IPS-20b (cell line): ENCODE data around the gene P2RX4.
"Not testable (repeated sequence)": the region's sequence is repeated elsewhere in the genome, so short reads cannot be mapped to it uniquely, and the experiment has no call there.

Source experiments
- H3K27ac ChIP-seq: one replicate; pipeline ENCODE4 v1.5.1; 2013; ENCODE audit warnings: low read length
- H3K27me3 ChIP-seq: 2 replicates; pipeline ENCODE4 v1.6.1; 2013; ENCODE audit warnings: mild to moderate bottlenecking, low read length, inconsistent platforms; ENCODE audit not compliant: insufficient read depth
- H3K36me3 ChIP-seq: 2 replicates; pipeline ENCODE4 v1.6.1; 2013; ENCODE audit warnings: low read depth, mild to moderate bottlenecking, inconsistent platforms, low read length, moderate library complexity; ENCODE audit not compliant: insufficient read depth
- H3K4me1 ChIP-seq: 2 replicates; pipeline ENCODE4 v1.6.1; 2013; ENCODE audit warnings: mild to moderate bottlenecking, control low read depth, inconsistent platforms, low read length, moderate library complexity; ENCODE audit not compliant: insufficient read depth
- H3K4me3 ChIP-seq: 2 replicates; pipeline ENCODE4 v1.5.1; 2013; ENCODE audit warnings: mild to moderate bottlenecking, low read length, inconsistent platforms
- H3K9ac ChIP-seq: 2 replicates; pipeline ENCODE4 v1.6.1; 2013; ENCODE audit warnings: low read depth, mild to moderate bottlenecking, inconsistent platforms, low read length, moderate library complexity
- H3K9me3 ChIP-seq: 2 replicates; pipeline ENCODE4 v1.6.1; 2013; ENCODE audit warnings: mild to moderate bottlenecking, low read depth, low read length, inconsistent platforms; ENCODE audit not compliant: insufficient read depth

Gene P2RX4, protein sequence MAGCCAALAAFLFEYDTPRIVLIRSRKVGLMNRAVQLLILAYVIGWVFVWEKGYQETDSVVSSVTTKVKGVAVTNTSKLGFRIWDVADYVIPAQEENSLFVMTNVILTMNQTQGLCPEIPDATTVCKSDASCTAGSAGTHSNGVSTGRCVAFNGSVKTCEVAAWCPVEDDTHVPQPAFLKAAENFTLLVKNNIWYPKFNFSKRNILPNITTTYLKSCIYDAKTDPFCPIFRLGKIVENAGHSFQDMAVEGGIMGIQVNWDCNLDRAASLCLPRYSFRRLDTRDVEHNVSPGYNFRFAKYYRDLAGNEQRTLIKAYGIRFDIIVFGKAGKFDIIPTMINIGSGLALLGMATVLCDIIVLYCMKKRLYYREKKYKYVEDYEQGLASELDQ

DNA sequence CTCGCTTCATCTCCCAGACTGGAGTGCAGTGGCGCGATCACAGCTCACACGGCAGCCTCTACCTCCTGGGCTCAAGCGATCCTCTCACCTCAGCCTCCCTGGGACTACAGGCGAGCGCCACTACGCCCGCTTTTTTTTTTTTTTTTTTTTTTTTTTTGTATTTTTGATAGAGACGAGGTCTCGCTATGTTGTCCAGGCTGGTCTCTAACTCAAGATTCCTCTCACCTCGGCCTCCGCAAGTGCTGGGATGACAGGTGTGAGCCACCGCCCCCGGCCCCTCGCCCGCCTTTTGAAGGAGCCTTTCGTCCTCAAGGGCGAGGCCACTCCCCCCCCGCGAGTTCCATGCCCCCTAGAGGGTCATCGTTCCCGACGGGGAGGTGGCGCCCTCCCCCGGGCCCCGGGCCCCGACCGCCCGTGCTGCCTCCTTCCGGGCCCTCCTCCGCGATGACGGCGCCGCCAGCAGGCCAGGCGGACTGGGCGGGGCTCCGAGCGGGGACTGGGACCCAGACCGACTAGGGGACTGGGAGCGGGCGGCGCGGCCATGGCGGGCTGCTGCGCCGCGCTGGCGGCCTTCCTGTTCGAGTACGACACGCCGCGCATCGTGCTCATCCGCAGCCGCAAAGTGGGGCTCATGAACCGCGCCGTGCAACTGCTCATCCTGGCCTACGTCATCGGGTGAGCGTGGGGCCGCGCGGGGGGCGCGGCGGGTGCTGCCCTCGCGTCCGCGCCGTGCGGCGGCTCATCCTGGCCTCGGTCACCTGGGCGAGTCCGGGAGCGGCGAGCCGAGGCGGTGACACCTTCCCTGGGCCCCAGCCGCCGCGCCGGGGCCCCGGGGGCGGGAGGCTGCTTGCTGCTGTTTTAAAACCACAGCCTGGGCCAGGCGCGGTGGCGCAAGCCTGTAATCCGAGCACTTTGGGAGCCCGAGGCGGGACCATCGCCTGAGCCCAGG is at the start of gene P2RX4:
P2RX4 (plus strand) TSS at position 506 of the 949 bp plus-strand sequence; CDS start at position 542, 36 bp downstream.
- Histone ChIP-seq H3K27ac (no peak within 1 kb of the TSS), H3K9ac (peak within 1 kb of the TSS; percentile 81), H3K4me3 (peak within 1 kb of the TSS; percentile 78), H3K27me3 (peaks cover 18% of the 10 kb centered on the region), H3K4me1 (no peaks in the 10 kb centered on the region), H3K9me3 (no peaks in the 10 kb centered on the region), H3K36me3 (no peaks in the 10 kb centered on the region)

DNA sequence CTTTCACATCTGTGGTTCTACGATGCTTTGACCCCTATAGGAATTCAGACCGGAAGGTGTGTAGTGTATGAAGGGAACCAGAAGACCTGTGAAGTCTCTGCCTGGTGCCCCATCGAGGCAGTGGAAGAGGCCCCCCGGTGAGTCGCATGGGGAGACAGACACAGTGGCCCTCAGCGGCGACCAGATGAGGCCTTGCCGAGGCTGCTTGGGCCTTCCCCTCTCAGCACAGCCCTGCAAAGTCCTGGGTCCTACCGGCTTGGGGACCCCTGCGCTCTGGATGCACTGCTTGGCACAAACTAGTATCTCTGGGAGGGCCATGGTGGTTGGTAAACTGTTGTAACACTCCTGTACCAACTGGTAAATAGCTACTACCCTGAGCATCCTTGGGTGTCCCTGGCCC is 47.5 kb upstream of the P2RX4 start:
- Histone ChIP-seq H3K9ac (no peak overlapping the region), H3K36me3 (no peaks in the 10 kb centered on the region), H3K9me3 (0 out of 2 replicates have a peak, but pooled peaks cover 4% of the 10 kb centered on the region), H3K4me1 (no peaks in the 10 kb centered on the region), H3K4me3 (no peak overlapping the region), H3K27ac (no peak overlapping the region), H3K27me3 (no peaks in the 10 kb centered on the region)

DNA sequence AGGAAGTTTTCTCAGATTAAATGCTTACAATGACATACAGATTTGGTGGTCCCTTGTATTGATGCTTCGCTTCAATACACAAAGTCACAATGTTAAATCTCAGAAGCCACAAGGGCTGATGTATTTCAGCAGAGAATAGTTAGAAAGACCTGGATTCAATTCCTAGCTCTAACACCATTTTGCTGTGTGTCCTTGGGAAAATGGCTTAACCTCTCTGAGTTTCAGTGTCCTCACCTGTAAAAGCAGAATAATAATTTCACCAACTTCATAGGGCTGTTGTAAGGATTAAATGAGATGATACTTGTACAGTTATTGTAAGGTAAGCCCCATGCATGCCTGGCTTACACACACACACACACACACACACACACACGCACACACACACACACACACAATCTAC is 46.9 kb upstream of the P2RX4 start:
- Histone ChIP-seq H3K36me3 (no peaks in the 10 kb centered on the region), H3K4me1 (no peaks in the 10 kb centered on the region), H3K9me3 (0 out of 2 replicates have a peak, but pooled peaks cover 4% of the 10 kb centered on the region), H3K27ac (no peak overlapping the region), H3K9ac (no peak overlapping the region), H3K27me3 (no peaks in the 10 kb centered on the region), H3K4me3 (no peak overlapping the region)

DNA sequence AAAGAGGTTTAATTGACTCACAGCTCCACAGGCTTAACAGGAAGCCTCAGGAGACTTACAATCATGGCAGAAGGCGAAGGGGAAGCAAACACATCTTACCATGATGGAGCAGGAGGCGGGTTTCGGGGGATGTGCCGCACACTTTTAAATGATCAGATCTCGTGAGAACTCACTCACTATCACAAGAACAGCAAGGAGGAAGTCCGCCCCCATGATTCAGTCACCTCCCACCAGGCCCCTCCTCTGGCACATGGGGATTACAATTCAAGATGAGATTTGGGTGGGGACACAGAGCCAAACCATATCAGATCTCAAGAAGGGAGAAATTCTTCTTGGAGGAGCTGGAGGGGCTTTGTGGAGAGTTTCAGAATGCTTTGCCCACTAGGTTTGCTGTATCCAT is 45.1 kb upstream of the P2RX4 start:
- H3K9me3 ChIP-seq, H3K36me3 ChIP-seq, H3K4me1 ChIP-seq, H3K4me3 ChIP-seq, H3K27me3 ChIP-seq, H3K27ac ChIP-seq, H3K9ac ChIP-seq: not testable (repeated sequence)

DNA sequence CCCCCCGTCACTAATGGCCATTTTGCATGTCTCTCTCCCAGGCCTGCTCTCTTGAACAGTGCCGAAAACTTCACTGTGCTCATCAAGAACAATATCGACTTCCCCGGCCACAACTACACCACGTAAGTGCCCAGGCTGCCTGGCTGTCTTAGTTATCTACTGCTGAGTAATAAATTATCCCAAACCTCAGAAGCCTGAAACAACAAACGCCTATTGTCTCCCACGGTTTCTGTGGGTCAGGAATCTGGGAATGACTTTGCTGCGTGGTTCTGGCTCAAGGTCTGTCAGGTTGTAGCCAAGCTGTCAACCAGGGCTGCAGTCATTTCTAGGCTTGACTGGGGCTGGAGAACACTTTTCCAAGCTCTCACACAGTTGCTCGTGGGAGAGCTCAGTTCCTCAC is 44.6 kb upstream of the P2RX4 start:
- H3K9ac ChIP-seq, result no peak overlapping the region
- no peaks in the 10 kb centered on the region for H3K9me3 ChIP-seq
- H3K36me3 ChIP-seq, result no peaks in the 10 kb centered on the region
- no peaks in the 10 kb centered on the region for H3K4me1 ChIP-seq
- H3K4me3 ChIP-seq, result no peak overlapping the region
- no peak overlapping the region for H3K27ac ChIP-seq
- H3K27me3 ChIP-seq, result no peaks in the 10 kb centered on the region

DNA sequence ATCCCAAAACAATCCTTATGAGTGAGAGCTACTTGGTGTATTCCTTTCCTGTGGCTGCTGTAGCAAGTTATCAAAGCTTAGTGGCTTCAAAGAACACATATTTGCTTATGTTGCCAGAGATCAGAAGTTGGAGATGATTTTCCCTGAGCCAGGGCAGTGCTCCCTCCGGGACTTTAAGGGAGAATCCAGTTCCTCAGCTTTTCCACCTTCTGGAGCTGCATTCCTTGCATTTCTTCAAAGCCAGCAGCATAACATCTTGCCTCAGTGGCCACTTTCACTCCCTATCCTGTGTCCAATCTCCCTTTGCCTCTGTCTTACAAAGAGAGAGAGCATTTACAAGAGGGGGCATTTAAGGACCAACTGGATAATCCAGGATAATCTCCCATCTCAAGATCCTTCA is 43.6 kb upstream of the P2RX4 start:
- H3K36me3 ChIP-seq, result no peaks in the 10 kb centered on the region
- H3K9ac ChIP-seq, result no peak overlapping the region
- no peaks in the 10 kb centered on the region for H3K4me1 ChIP-seq

DNA sequence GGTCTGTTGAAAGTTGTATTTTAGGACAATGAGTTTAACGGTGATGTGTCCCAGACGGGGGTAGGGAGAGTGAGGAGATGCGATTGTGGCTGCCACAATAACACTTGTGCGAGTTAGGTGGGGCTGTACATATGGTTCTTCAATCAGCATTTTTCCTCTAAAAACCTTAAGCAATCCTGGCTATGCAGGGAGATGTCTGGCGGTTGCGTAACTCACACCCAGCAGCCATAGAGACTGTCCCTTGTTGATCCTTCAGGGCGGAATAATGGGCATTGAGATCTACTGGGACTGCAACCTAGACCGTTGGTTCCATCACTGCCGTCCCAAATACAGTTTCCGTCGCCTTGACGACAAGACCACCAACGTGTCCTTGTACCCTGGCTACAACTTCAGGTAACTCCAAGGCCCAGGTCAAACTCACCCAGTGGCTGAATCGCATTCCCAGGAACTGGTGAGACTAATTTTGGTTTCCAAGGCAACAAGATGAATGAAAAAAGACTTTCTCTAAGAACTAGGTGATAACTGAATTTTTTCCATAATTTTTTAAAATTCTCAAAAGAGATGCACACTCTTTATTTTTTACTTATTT is 42.6 kb upstream of the P2RX4 start:
- Histone ChIP-seq H3K4me1 (no peaks in the 10 kb centered on the region), H3K4me3 (no peak overlapping the region), H3K27ac (no peak overlapping the region), H3K27me3 (no peaks in the 10 kb centered on the region), H3K9ac (no peak overlapping the region), H3K36me3 (no peaks in the 10 kb centered on the region), H3K9me3 (no peaks in the 10 kb centered on the region)

More for the DNA sequence above, 43.6 kb upstream of the P2RX4 start:
- no peak overlapping the region for H3K4me3 ChIP-seq
- H3K27ac ChIP-seq, result no peak overlapping the region
- H3K27me3 ChIP-seq, result no peaks in the 10 kb centered on the region
- H3K9me3 ChIP-seq, result no peaks in the 10 kb centered on the region

DNA sequence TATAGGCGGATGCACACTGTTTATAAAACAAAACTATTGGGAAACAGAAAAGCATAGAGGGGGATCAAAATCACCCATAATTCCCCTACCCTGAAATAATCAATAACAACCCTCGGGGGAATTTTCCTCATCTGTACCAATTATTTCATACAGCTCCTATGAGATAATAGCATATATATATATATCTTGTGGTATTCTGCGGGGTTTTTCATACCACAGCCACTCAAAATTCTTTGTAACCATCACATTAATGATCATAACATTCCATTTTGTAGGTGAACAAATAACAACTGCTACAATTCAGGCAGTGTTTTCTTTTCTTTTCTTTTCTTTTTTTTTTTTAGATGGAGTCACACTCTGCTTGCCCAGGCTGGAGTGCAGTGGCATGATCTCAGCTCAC is 42.0 kb upstream of the P2RX4 start:
- no peak overlapping the region for H3K9ac ChIP-seq
- no peak overlapping the region for H3K27ac ChIP-seq
- H3K36me3 ChIP-seq, result no peaks in the 10 kb centered on the region
- no peak overlapping the region for H3K4me3 ChIP-seq
- no peaks in the 10 kb centered on the region for H3K9me3 ChIP-seq
- no peaks in the 10 kb centered on the region for H3K4me1 ChIP-seq
- H3K27me3 ChIP-seq, result no peaks in the 10 kb centered on the region

DNA sequence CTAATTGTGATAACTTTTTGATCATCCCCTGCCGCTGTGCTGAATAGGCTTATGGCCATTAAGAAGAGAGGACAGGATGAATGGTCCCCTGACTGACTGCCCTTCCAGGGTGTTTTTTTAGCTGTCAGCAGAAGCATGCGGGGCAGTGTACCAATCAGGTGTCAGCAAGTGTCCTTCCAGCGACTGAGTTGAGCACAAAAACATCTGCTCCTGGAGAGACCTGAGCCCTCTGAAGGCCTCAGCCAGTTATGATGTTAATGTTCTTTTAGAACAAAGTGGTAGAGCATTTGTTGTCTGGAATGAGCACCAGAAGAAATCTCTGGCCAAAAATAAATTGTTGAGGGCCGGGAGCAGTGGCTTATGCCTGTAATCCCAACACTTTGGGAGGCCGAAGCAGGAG is 39.8 kb upstream of the P2RX4 start:
- Histone ChIP-seq H3K27me3 (no peaks in the 10 kb centered on the region), H3K4me3 (no peak overlapping the region), H3K36me3 (no peaks in the 10 kb centered on the region), H3K9me3 (no peaks in the 10 kb centered on the region), H3K4me1 (no peaks in the 10 kb centered on the region), H3K9ac (no peak overlapping the region), H3K27ac (no peak overlapping the region)

DNA sequence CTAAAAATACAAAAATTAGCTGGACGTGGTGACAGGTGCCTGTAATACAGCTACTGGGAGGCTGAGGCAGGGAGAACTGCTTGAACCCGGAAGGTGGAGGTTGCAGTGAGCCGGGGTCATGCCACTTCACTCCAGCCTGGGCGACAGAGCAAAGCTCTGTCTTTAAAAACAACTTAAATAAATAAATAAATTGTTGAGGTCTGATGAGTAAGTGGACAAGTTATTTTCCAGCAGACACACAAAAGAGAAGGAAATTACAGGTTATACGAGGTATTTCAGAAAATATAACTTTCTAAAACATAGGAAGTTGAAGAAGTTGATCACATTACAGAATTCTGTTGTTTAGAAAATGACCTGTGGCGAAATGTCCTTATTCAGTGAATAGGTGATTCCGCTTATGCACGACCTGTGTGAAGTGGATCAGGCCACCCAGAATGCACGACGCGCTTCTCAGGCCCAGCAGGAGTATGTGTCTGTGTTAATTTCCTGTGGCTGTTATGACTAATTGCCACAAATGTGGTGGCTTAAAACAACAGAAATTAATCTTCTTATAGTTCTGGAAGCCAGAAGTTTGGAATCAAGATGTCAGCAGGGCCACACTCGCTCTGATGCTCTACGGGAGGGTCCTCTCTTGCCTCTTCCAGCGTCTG is 39.2 kb upstream of the P2RX4 start:
- Histone ChIP-seq H3K27me3 (no peaks in the 10 kb centered on the region), H3K4me1 (no peaks in the 10 kb centered on the region), H3K9ac (no peak overlapping the region), H3K9me3 (no peaks in the 10 kb centered on the region), H3K4me3 (no peak overlapping the region), H3K27ac (no peak overlapping the region), H3K36me3 (no peaks in the 10 kb centered on the region)

DNA sequence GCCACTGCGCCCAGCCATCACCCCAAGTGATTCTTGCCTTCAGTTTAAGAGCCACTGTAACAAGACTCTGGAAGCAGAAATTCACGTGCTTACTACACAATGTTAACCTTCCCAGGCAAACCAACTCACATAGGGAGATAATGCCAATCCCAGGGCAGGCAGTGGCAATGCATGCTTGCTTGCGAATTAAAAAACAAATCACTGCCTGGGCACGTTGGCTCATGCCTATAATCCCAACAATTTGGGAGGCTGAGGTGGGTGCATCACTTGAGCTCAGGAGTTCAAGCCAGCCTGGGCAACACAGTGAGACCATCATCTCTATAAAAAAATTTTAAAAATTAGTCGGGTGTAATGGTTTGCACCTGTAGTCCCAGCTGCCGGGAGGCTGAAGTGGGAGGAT is 37.8 kb upstream of the P2RX4 start:
- Histone ChIP-seq H3K27me3 (no peaks in the 10 kb centered on the region), H3K9ac (no peak overlapping the region), H3K27ac (no peak overlapping the region), H3K36me3 (no peaks in the 10 kb centered on the region), H3K9me3 (no peaks in the 10 kb centered on the region), H3K4me1 (no peaks in the 10 kb centered on the region), H3K4me3 (no peak overlapping the region)
